K562 (cell line): ENCODE data around the gene PSD4. TPM values are rescaled to one million over a fixed set of nuclear protein-coding genes. Genes with fewer than 3 reads are reported as not detected.

Experiments used
- ATAC-seq: fragments of 200-7000 bp; cut with Tn5 transposase; 3 replicates; pipeline ENCODE4 v1.9.1; 2020; ENCODE audit warnings: moderate library complexity
- BruUV-seq: library from RNA; stranded (reverse); fragments of 400-500 nt; replicated peaks from 2 replicates; lab custom pipeline; 2021; lab: Mats Ljungman, UMichigan
- CTCF ChIA-PET: fragments of 300-600 bp; formaldehyde crosslinking; extraction: SDS; loops from one replicate; lab custom pipeline; 2021; ENCODE audit warnings: low intra/inter-chr PET ratio; lab: Yijun Ruan, JAX
- POLR2A ChIA-PET: fragments of 300-600, 350-650 bp; sonication (Branson Sonifier 250); formaldehyde crosslinking; extraction: SDS; loops from one replicate; lab custom pipeline; 2021; ENCODE audit warnings: antibody characterized with exemption, inconsistent platforms; lab: Yijun Ruan, JAX
- DNase-seq, 4 experiments: peaks; one replicate each; pipeline versions ENCODE4 v3.0.0 to v3.0.0-alpha.2; 2011 to 2018; ENCODE audit warnings: low spot score in 3 of 4, mixed read lengths in 3 of 4; ENCODE audit errors: extremely low read depth in 1 of 4
- FAIRE-seq: peaks from 2 replicates; lab custom pipeline; 2011; peaks lifted over from hg19 to GRCh38; lab: Jason Lieb, UNC
- H2AFZ ChIP-seq: 2 replicates; pipeline ENCODE4 v1.6.0; 2011; ENCODE audit warnings: low read depth, low read length, control low read depth, inconsistent platforms
- H3K27ac ChIP-seq: fragments of 200-600 bp; 3 replicates; pipeline ENCODE4 v1.8.0; 2011; ENCODE audit warnings: low read depth, mild to moderate bottlenecking, control low read depth, inconsistent platforms, low read length, moderate library complexity, mixed read lengths; ENCODE audit errors: extremely low read depth
- H3K27me3 ChIP-seq, 2 experiments: fragments of 300-600 bp in 1 of 2; 2 replicates in 1 of 2; 3 replicates in 1 of 2; pipeline versions ENCODE4 v1.6.0 to v1.8.0; 2011; ENCODE audit warnings: inconsistent platforms in 2 of 2, low read length in 2 of 2, mild to moderate bottlenecking in 1 of 2, mixed read lengths in 1 of 2, moderate library complexity in 1 of 2; ENCODE audit not compliant: control insufficient read depth in 2 of 2, insufficient read depth in 2 of 2
- H3K36me3 ChIP-seq: fragments of 300-600 bp; 3 replicates; pipeline ENCODE4 v1.8.0; 2011; ENCODE audit warnings: mild to moderate bottlenecking, low read length, inconsistent platforms; ENCODE audit not compliant: control insufficient read depth, insufficient read depth
- H3K4me1 ChIP-seq, 2 experiments: fragments of 200-600 bp in 1 of 2; replicated peaks in 1 of 2; 2 replicates in 1 of 2; 3 replicates in 1 of 2; pipeline versions ENCODE4 v1.5.1 to v1.8.0; 2011; ENCODE audit warnings: inconsistent platforms in 2 of 2, low read length in 2 of 2, mild to moderate bottlenecking in 1 of 2, mixed read lengths in 1 of 2, moderate library complexity in 1 of 2; ENCODE audit not compliant: control insufficient read depth in 2 of 2, insufficient read depth in 2 of 2
- H3K4me2 ChIP-seq: 2 replicates; pipeline ENCODE4 v1.6.1; 2011; ENCODE audit warnings: low read length, control low read depth, inconsistent platforms, mixed read lengths; ENCODE audit not compliant: insufficient read depth
- H3K4me3 ChIP-seq: fragments of 200-600 bp; sonication (generic), shearing (Covaris generic); 2 replicates; pipeline ENCODE4 v1.5.1; 2016; ENCODE audit warnings: control low read depth, inconsistent platforms
- H3K79me2 ChIP-seq: fragments of 200-600 bp; 3 replicates; pipeline ENCODE4 v1.8.0; 2011; ENCODE audit warnings: low read length, inconsistent platforms; ENCODE audit not compliant: control insufficient read depth, insufficient read depth
- H3K9ac ChIP-seq, 2 experiments: 2 replicates each; pipeline versions ENCODE4 v1.6.0 to v1.6.1; 2011; ENCODE audit warnings: low read depth in 2 of 2, low read length in 2 of 2, control low read depth in 1 of 2, inconsistent platforms in 1 of 2, mild to moderate bottlenecking in 1 of 2, mixed read lengths in 1 of 2; ENCODE audit not compliant: insufficient read depth in 1 of 2
- H3K9me1 ChIP-seq: one replicate; pipeline ENCODE4 v1.6.0; 2011; ENCODE audit warnings: inconsistent platforms, mild to moderate bottlenecking, low read length, moderate library complexity; ENCODE audit not compliant: control insufficient read depth, insufficient read depth
- H3K9me3 ChIP-seq: replicated peaks from 2 replicates; pipeline ENCODE4 v1.5.1; 2011; ENCODE audit warnings: low read depth, low read length, inconsistent platforms; ENCODE audit not compliant: control insufficient read depth, insufficient read depth
- H4K20me1 ChIP-seq: replicated peaks from 2 replicates; pipeline ENCODE4 v1.6.1; 2011; ENCODE audit warnings: low read length, inconsistent platforms, mixed read lengths; ENCODE audit not compliant: control insufficient read depth, insufficient read depth
- CBX2 ChIP-seq: fragments of 200-600 bp; sonication (generic); IDR thresholded peaks from one replicate; pipeline ENCODE4 v1.6.1; 2012; ENCODE audit warnings: mild to moderate bottlenecking, low read length, inconsistent platforms; ENCODE audit not compliant: insufficient read depth, poor library complexity, severe bottlenecking
- CBX5 ChIP-seq: IDR thresholded peaks from 2 replicates; pipeline ENCODE4 v1.6.1; 2014; ENCODE audit warnings: low read depth, borderline replicate concordance
- CREB3L1 ChIP-seq: fragments of 450-650 bp; IDR thresholded peaks from 2 replicates; pipeline ENCODE4 v1.6.1; 2014; ENCODE audit warnings: low read depth, mild to moderate bottlenecking, moderate library complexity, borderline replicate concordance
- GTF2E2 ChIP-seq: fragments of 200-800 bp; sonication (Bioruptor generic); IDR thresholded peaks from 2 replicates; pipeline ENCODE4 v1.6.1; 2016; ENCODE audit warnings: missing genetic modification characterization, missing compliant biosample characterization
- KHSRP ChIP-seq: fragments of 450-650 bp; IDR thresholded peaks from 2 replicates; pipeline ENCODE4 v1.6.1; 2017
- LCOR ChIP-seq: sonication (generic); formaldehyde crosslinking; IDR thresholded peaks from 2 replicates; pipeline ENCODE4 v1.8.0; 2022; ENCODE audit warnings: mild to moderate bottlenecking, missing genetic modification reagents
- NR0B1 ChIP-seq: fragments of 450-650 bp; IDR thresholded peaks from one replicate; pipeline ENCODE4 v1.6.1; 2018; ENCODE audit warnings: mild to moderate bottlenecking, moderate library complexity; ENCODE audit not compliant: partially characterized antibody
- RBBP5 ChIP-seq: fragments of 200-600 bp; sonication (generic); IDR thresholded peaks from 2 replicates; pipeline ENCODE4 v1.6.1; 2012; ENCODE audit warnings: borderline replicate concordance, mild to moderate bottlenecking, low read length, control low read depth, inconsistent platforms; ENCODE audit not compliant: insufficient read depth, poor library complexity, severe bottlenecking
- WHSC1 ChIP-seq: IDR thresholded peaks from one replicate; pipeline ENCODE4 v1.6.1; 2012; ENCODE audit warnings: low read length, control low read depth, inconsistent platforms
- ZFP1 ChIP-seq: fragments of 450-650 bp; formaldehyde crosslinking; IDR thresholded peaks from 2 replicates; pipeline ENCODE4 v1.4.0; 2020; ENCODE audit warnings: mild to moderate bottlenecking, mixed read lengths
- ZNF121 ChIP-seq: sonication (generic); formaldehyde crosslinking; conservative IDR thresholded peaks from 2 replicates; pipeline ENCODE4 v1.8.0; 2022; ENCODE audit warnings: missing genetic modification reagents
- ZNF124 ChIP-seq: sonication (generic); formaldehyde crosslinking; IDR thresholded peaks from 2 replicates; pipeline ENCODE4 v1.8.1; 2022; ENCODE audit warnings: missing genetic modification reagents
- ZNF133 ChIP-seq: fragments of 250-450 bp; sonication (Bioruptor Pico); IDR thresholded peaks from 2 replicates; pipeline ENCODE4 v1.4.0; 2020; ENCODE audit warnings: mild to moderate bottlenecking
- ZNF395 ChIP-seq: fragments of 200-800 bp; sonication (Bioruptor generic); IDR thresholded peaks from 2 replicates; pipeline ENCODE4 v1.6.1; 2017; ENCODE audit warnings: missing genetic modification characterization, missing compliant biosample characterization
- ZNF644 ChIP-seq: fragments of 200-800 bp; sonication (Bioruptor generic); IDR thresholded peaks from 2 replicates; pipeline ENCODE4 v1.6.1; 2016; ENCODE audit warnings: low read depth, missing genetic modification characterization, missing compliant biosample characterization
- WGBS: fragments of 100-300 bp; shearing (Covaris generic); methylation state at CpG from one replicate; pipeline ENCODE4 v1.1.6; 2016; ENCODE audit warnings: low coverage, mixed read lengths; ENCODE audit not compliant: insufficient coverage; ENCODE audit errors: missing lambda C conversion rate; 5-methylcytosine and 5-hydroxymethylcytosine counted together
- in situ Hi-C: fragments of 300-500 bp; cut with MboI; formaldehyde crosslinking; loops from 4 replicates; pipeline ENCODE4 v1.15.0; 2018; ENCODE audit warnings: inconsistent platforms, mixed read lengths
- intact Hi-C: fragments of 100-400 bp; cut with micrococcal nuclease; formaldehyde crosslinking; loops from 2 replicates; pipeline ENCODE4 v1.14.2; 2022
- polyA plus RNA-seq, 8 experiments: library from polyadenylated mRNA; depleted of rRNA in 4 of 8; stranded (reverse) in 5 of 8; unstranded in 3 of 8; fragments of >200 nt; fragmentation: Nextera tagmentation in 2 of 8; fragmentation: Illumina TruSeq in 1 of 8; extraction: Ambion mirVana in 2 of 8; extraction: Trizol in 1 of 8; gene quantifications; 2 replicates each; pipeline versions ENCODE4 v1.2.1 to v1.2.3, GENCODE V29; 2011 to 2014; ENCODE audit warnings: inconsistent platforms in 1 of 8, missing spikeins in 1 of 8
- total RNA-seq, 7 experiments: library from RNA; depleted of rRNA in 6 of 7; stranded (reverse); fragments of >200 nt in 6 of 7; fragmentation: Illumina TruSeq in 2 of 7; extraction: Trizol in 2 of 7; gene quantifications; 2 replicates each; pipeline versions ENCODE4 v1.2.1 to v1.2.3, GENCODE V29; 2011 to 2021; ENCODE audit warnings: low replicate concordance in 1 of 7

PSD4 gene
- total and polyA plus RNA-seq, 9 of the 15 experiments (the other 6 are each of a cell fraction or from before 2014, with no cell fraction given): 0.46 to 54.0 (median 20.8) TPM

GRCh38 chr2:113169002-113169530 lies 4.7 kb upstream of the PSD4 start (continued):
- TF ChIP-seq NR0B1: no peak
- no peak for TF ChIP-seq ZNF644 (tag)
- no peak for TF ChIP-seq KHSRP
- TF ChIP-seq, all 486 proteins: peak for 0

GRCh38 chr2:113169586-113169985 lies 4.2 kb upstream of the PSD4 start:
- H3K4me1 ChIP-seq: peaks cover 22 to 24% of the 10 kb centered on the region in 2 experiments
- no peak overlapping the region for H2AFZ ChIP-seq
- no peak overlapping the region for H3K27ac ChIP-seq
- DNase-seq (no peak), FAIRE-seq (no peak), ATAC-seq (no peak)
- no peak overlapping the region for H3K4me2 ChIP-seq
- no TSS peak for BruUV-seq
- no peak overlapping the region for H3K9ac ChIP-seq
- no peaks in the 10 kb centered on the region for H3K9me1 ChIP-seq
- TF ChIP-seq RBBP5: no peak
- no peak for TF ChIP-seq WHSC1
- TF ChIP-seq GTF2E2 (tag): no peak
- no peak for TF ChIP-seq LCOR (CRISPR knock-in tag)
- TF ChIP-seq ZNF133 (CRISPR knock-in tag): no peak
- no peak for TF ChIP-seq ZFP1 (CRISPR knock-in tag)
- TF ChIP-seq CBX5: no peak
- no peak for TF ChIP-seq ZNF121 (CRISPR knock-in tag)
- no peak for TF ChIP-seq CBX2
- TF ChIP-seq CREB3L1: no peak
- TF ChIP-seq ZNF395: no peak
- TF ChIP-seq ZNF124 (CRISPR knock-in tag): no peak
- POLR2A ChIA-PET: no interaction called here
- peaks cover 9% of the 10 kb centered on the region for H3K79me2 ChIP-seq
- CTCF ChIA-PET: no interaction called here
- 39% methylated on average over 3 of the region's 3 CpGs for WGBS
- in situ Hi-C loops (no loop called here), intact Hi-C loops (no loop called here)
- no peaks in the 10 kb centered on the region for H3K36me3 ChIP-seq
- H3K9me3 ChIP-seq: no peaks in the 10 kb centered on the region
- H3K4me3 ChIP-seq: no peak overlapping the region
- no peaks in the 10 kb centered on the region for H4K20me1 ChIP-seq
- H3K27me3 ChIP-seq: no peaks in the 10 kb centered on the region
